Esophagus squamous epithelium (tissue), 5 donors: ENCODE data around the gene KCTD17. TPM values are rescaled to one million over a fixed set of nuclear protein-coding genes. Genes with fewer than 3 reads are reported as not detected.

ENCODE experiments used
- DNase-seq: peaks from one replicate; lab custom pipeline; 2025; lab: John Stamatoyannopoulos, UW
- H3K27ac ChIP-seq, 4 donors: fragments of 200-600 bp; sonication (generic); one replicate each; pipeline ENCODE4 v1.5.1; 2016 to 2019; ENCODE audit warnings: mild to moderate bottlenecking in 1 of 4
- H3K27me3 ChIP-seq, 4 donors: fragments of 200-600 bp; sonication (generic); 1 replicate in 3 of 4; 2 replicates in 1 of 4; pipeline versions ENCODE4 v1.5.1 to v1.6.0; 2017 to 2021; ENCODE audit warnings: antibody characterized with exemption in 1 of 4
- H3K36me3 ChIP-seq, 3 donors: fragments of 200-600 bp; sonication (generic); one replicate each; pipeline ENCODE4 v1.5.1; 2016 to 2019
- H3K4me1 ChIP-seq, 3 donors: fragments of 200-600 bp; sonication (generic); one replicate each; pipeline ENCODE4 v1.5.1; 2017 to 2019
- H3K4me3 ChIP-seq, 4 donors: fragments of 200-600 bp; sonication (generic); 1 replicate in 3 of 4; 2 replicates in 1 of 4; pipeline ENCODE4 v1.5.1; 2016 to 2019; ENCODE audit warnings: mild to moderate bottlenecking in 2 of 4, moderate library complexity in 1 of 4
- H3K9me3 ChIP-seq, 3 donors: fragments of 200-600 bp; sonication (generic); one replicate each; pipeline ENCODE4 v1.5.1; 2016 to 2019
- POLR2A ChIP-seq, 4 donors: fragments of 450-650 bp; IDR thresholded peaks; one replicate each; pipeline ENCODE4 v1.6.1; 2017; ENCODE audit warnings: antibody characterized with exemption in 4 of 4, mild to moderate bottlenecking in 4 of 4, moderate library complexity in 3 of 4
- WGBS, 2 donors: methylation state at CpG; one replicate each; pipeline ENCODE4 v1.1.5; 2018; 5-methylcytosine and 5-hydroxymethylcytosine counted together
- intact Hi-C: fragments of 100-400 bp; cut with DNase I; formaldehyde crosslinking; loops from one replicate; pipeline ENCODE4 v1.15.0; 2022
- small RNA-seq, 4 donors: library from RNA; depleted of rRNA; stranded (forward); fragments of <200 nt; gene quantifications; one replicate each; pipeline ENCODE3, GENCODE V24; 2016
- total RNA-seq, 4 donors: library from RNA; depleted of rRNA; stranded (reverse); fragments of >200 nt; gene quantifications; one replicate each; pipeline ENCODE4 v1.1.0, GENCODE V29; 2016
- TF ChIP-seq, protein P1 (sequence below), 6 experiments: fragments of 450-650 bp in 4 of 6; fragments of 200-600 bp in 2 of 6; sonication (generic) in 2 of 6; IDR thresholded peaks; one replicate each; pipeline ENCODE4 v1.5.1; 2016 to 2019; ENCODE audit warnings: antibody characterized with exemption in 6 of 6, mild to moderate bottlenecking in 4 of 6, moderate library complexity in 4 of 6
- donor health status: DM: yes; HTN: yes; CAD: no.

Gene KCTD17
- total RNA-seq, 4 donors from 2014 or later = 1.1 to 10.7 (median 6.5) TPM

DNA sequence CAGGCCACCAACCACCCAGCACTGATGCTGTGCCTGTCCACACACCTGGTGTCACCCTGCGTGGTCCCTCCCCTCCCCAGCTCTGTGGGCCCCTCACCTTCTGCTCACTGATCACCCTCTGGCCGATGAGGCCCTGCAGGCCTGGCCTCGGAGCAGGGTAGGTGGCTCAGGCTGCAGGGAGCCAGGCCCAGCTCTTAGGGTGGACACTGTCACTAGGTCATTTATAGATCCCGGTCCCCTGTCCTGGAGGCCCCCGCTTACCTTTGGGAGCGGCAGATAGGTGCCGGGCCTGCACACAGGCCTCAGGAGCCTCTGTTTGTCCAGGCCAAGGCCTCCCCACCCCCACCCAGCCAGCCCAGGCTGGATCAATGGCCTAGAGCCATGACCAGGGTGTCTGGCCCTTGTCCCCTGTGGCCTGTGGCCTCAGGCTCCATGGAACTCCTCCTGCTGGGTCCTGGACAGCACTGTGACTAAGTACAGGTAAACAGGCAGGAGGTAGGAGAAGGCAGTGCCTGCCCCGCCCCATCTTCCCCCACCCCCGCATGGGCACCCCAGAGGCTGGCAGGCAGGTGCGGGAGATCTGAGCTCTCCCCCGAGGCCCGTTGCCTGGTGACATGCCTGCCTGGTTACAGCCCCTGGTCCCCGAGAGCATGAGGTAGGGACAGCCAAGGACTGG is 57.8 kb downstream of the KCTD17 start, which contains the start of gene TMPRSS6:
TMPRSS6 (minus strand) TSS at position 472 of the 676 bp plus-strand sequence. CDS start 6,296 bp downstream, outside the sequence.
- no peaks in the 10 kb centered on the region for H3K4me1 ChIP-seq
- intact Hi-C loops = no loop called here
- TF ChIP-seq, protein P1, sequence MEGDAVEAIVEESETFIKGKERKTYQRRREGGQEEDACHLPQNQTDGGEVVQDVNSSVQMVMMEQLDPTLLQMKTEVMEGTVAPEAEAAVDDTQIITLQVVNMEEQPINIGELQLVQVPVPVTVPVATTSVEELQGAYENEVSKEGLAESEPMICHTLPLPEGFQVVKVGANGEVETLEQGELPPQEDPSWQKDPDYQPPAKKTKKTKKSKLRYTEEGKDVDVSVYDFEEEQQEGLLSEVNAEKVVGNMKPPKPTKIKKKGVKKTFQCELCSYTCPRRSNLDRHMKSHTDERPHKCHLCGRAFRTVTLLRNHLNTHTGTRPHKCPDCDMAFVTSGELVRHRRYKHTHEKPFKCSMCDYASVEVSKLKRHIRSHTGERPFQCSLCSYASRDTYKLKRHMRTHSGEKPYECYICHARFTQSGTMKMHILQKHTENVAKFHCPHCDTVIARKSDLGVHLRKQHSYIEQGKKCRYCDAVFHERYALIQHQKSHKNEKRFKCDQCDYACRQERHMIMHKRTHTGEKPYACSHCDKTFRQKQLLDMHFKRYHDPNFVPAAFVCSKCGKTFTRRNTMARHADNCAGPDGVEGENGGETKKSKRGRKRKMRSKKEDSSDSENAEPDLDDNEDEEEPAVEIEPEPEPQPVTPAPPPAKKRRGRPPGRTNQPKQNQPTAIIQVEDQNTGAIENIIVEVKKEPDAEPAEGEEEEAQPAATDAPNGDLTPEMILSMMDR (IDR thresholded peaks at IDR 0.05) = no peak
- TF ChIP-seq POLR2A (IDR thresholded peaks at IDR 0.05) = no peak
- H3K27me3 ChIP-seq = peaks cover 0 to 48% (median 0%) of the 10 kb centered on the region in 4 donors
- no peaks in the 10 kb centered on the region for H3K36me3 ChIP-seq
- no peak within 1 kb of the TSS for H3K27ac ChIP-seq
- no peak for DNase-seq
- WGBS, 2 donors = 60 to 80% methylated on average over 1 of the region's 13 CpGs
- no peaks in the 10 kb centered on the region for H3K9me3 ChIP-seq
- no peak within 1 kb of the TSS for H3K4me3 ChIP-seq

GRCh38 chr22:37111156-37111717 is 59.7 kb downstream of the KCTD17 start:
- Histone ChIP-seq H3K9me3 (no peaks in the 10 kb centered on the region), H3K36me3 (no peaks in the 10 kb centered on the region), H3K27me3 (peaks cover 0 to 51% (median 0%) of the 10 kb centered on the region in 4 donors), H3K27ac (no peak overlapping the region), H3K4me3 (no peak overlapping the region), H3K4me1 (no peaks in the 10 kb centered on the region)
- WGBS, 2 donors = 84 to 86% methylated on average over 12 to 13 of the region's 13 CpGs
- no peak for TF ChIP-seq POLR2A (IDR thresholded peaks at IDR 0.05)
- TF ChIP-seq, protein P1 (IDR thresholded peaks at IDR 0.05) = no peak
- no peak for DNase-seq
- intact Hi-C loops = no loop called here

- intact Hi-C loops = no loop called here
These were observed 60.7 kb downstream of the KCTD17 start for GRCh38 chr22:37112084-37112728.

More at GRCh38 chr22:37112084-37112728, 60.7 kb downstream of the KCTD17 start:
- H3K36me3 ChIP-seq = no peaks in the 10 kb centered on the region
- DNase-seq = no peak
- WGBS, 2 donors = 63 to 72% methylated on average over 10 to 12 of the region's 12 CpGs
- no peak overlapping the region for H3K4me3 ChIP-seq
- H3K4me1 ChIP-seq = no peaks in the 10 kb centered on the region
- H3K27ac ChIP-seq = no peak overlapping the region
- H3K27me3 ChIP-seq = peaks cover 0 to 46% (median 0%) of the 10 kb centered on the region in 4 donors
- no peak for TF ChIP-seq POLR2A (IDR thresholded peaks at IDR 0.05)
- TF ChIP-seq, protein P1 (IDR thresholded peaks at IDR 0.05) = no peak
- H3K9me3 ChIP-seq = no peaks in the 10 kb centered on the region

Small RNAs within 50 kb of the gene (small RNA-seq; reads per million reads assigned to genes)
- 0 reads per million in 4 donors for gene RF00019

Other genes with a start within 250 kb of the KCTD17 start
- gene PVALB, start 234.7 kb upstream of the KCTD17 start, total RNA-seq = not detected
- 10 to 100 TPM in 2 of 4 donors, 1 to 10 TPM in 2; 2.1 to 15.1 (median 8.4) TPM for gene NCF4, start 190.7 kb upstream of the KCTD17 start, total RNA-seq
- 1 to 10 TPM; 1.5 to 6.1 (median 2.9) TPM for gene CSF2RB, start 138.1 kb upstream of the KCTD17 start, total RNA-seq
- gene TST, start 32.3 kb upstream of the KCTD17 start, total RNA-seq = 100 to 1,000 TPM in 2 of 4 donors, 10 to 100 TPM in 2; 60.8 to 163 (median 82.9) TPM
- 100 to 1,000 TPM in 3 of 4 donors, 10 to 100 TPM in 1; 88.4 to 160 (median 132) TPM for gene MPST, start 32.0 kb upstream of the KCTD17 start, total RNA-seq
- under 1 TPM in 2 of 4 donors, not detected in 2; under 0.01 to 0.09 TPM for gene TMPRSS6, start 58.0 kb downstream of the KCTD17 start, total RNA-seq
- 1 to 10 TPM; 1.6 to 6.5 (median 2.3) TPM for gene IL2RB, start 98.2 kb downstream of the KCTD17 start, total RNA-seq
- gene C1QTNF6, start 136.5 kb downstream of the KCTD17 start, total RNA-seq = 1 to 10 TPM; 1.1 to 1.7 (median 1.4) TPM
- not detected for gene SSTR3, start 160.7 kb downstream of the KCTD17 start, total RNA-seq
- 10 to 100 TPM; 17.3 to 27.1 (median 19.6) TPM for gene RAC2, start 192.5 kb downstream of the KCTD17 start, total RNA-seq
- 10 to 100 TPM in 1 of 4 donors, 1 to 10 TPM in 3; 1.9 to 10.3 (median 3.4) TPM for gene CYTH4, start 230.8 kb downstream of the KCTD17 start, total RNA-seq